HPDE6-E6E7 (cell line): ENCODE measurements around the gene MON1B.
"Not testable (repeated sequence)": the region's sequence is repeated elsewhere in the genome, so short reads cannot be mapped to it uniquely, and the experiment has no call there.

Experiments
- DNase-seq: peaks from one replicate; pipeline ENCODE4 v3.0.0; 2011; ENCODE audit warnings: missing footprints; ENCODE audit errors: extremely low spot score

Gene MON1B

DNA sequence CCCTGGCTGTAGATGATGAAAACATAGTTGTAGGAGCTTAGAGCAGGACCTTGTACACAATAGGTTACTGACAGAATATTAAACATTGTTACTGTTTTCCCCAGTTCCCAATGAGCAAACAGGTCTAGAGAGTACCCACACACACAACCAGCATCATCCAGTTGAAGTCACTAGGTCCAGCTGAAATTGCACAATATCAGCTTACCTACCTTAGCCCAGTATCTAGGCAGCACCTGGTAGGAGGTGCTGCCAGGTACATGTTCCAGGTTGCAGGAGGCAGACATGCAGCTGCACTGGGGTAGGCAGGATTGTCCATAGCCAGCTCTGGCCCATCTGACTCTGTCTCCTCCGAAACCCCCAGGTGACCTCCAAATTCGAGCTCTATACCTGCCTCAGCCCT, 6.8 kb downstream of the MON1B start:
- DNase-seq = no peak

DNA sequence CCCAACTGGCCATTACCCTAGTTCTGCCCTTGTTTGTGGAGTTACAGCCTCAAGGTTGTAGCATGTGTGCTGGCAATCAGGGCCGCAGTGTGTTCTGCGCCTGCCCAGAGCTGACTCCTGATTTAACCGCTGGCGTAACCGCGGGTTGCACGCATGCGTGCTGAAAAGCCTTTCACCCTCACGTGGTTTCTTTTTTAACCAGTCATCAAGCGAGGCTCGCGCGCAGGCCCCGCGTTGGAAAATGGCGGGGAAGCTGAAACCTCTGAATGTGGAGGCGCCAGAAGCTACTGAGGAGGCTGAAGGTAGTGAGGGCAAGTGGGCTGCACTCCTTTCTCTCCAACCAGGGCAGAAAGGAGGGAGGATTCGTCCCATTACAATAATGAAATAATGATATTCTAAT, 8.2 kb downstream of the MON1B start, which contains the start of gene SYCE1L:
Gene SYCE1L, plus strand, starts transcription at position 198 of the 400 bp plus-strand sequence. Its CDS starts 44 bp downstream, at position 242.
- DNase-seq = no peak

DNA sequence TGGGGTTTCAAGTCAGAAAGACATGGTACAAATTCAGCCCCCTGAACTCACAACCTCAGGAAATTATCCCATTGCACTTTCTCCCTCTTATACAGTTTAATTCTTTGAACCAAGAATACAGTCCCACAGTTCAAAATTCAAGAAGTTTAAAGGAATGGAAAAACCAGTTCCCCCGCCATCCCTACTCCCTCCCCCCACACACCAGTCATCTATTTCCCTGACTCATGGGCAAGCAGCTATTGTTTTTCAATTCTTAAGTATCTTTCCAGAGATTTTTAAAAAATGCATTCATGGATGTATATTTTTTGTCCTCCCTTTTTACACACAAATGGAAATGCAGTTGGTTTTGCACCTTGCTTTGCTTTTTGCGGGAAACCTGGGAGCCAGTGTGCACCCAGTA, 15.5 kb downstream of the MON1B start:
- no peak for DNase-seq

DNA sequence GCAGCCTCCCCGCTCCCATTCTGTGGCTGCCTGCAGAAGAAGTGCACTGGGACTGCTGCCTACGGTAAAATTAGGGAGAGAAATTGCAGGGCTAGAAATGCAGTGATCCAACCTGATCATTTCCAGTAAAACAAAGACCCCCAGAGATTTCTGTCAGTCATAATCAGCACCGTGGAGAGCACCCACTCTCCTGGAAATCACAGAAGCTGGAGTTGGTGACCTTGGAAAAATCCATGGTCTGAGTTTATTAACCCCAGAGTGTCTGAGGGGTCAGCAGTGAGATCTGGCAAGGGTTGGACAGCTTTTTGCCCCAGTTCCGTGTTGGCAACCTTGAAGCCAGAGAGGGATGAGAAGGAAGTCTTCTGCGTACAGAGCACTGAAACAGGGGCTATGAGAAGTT, 16.0 kb downstream of the MON1B start:
- no peak for DNase-seq

DNA sequence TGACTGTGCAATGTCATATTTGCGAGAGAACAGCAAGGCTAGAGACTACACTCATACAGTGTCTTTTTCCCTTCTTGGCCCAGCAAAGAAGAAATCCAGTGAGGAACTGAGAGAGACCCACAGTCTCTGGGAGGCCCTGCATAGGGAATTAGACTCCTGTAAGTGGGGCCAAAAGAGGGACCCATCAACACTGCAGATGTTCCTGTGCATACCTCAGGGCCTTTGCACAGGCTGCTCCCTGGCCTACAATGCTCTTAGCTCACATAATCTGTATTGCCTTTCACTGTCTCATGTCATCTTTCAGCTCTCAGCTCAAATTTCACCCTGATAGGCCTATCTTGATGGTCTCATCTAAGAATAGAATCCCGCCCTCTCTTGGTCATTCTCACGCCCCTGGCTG, 17.4 kb downstream of the MON1B start:
- no peak for DNase-seq

DNA sequence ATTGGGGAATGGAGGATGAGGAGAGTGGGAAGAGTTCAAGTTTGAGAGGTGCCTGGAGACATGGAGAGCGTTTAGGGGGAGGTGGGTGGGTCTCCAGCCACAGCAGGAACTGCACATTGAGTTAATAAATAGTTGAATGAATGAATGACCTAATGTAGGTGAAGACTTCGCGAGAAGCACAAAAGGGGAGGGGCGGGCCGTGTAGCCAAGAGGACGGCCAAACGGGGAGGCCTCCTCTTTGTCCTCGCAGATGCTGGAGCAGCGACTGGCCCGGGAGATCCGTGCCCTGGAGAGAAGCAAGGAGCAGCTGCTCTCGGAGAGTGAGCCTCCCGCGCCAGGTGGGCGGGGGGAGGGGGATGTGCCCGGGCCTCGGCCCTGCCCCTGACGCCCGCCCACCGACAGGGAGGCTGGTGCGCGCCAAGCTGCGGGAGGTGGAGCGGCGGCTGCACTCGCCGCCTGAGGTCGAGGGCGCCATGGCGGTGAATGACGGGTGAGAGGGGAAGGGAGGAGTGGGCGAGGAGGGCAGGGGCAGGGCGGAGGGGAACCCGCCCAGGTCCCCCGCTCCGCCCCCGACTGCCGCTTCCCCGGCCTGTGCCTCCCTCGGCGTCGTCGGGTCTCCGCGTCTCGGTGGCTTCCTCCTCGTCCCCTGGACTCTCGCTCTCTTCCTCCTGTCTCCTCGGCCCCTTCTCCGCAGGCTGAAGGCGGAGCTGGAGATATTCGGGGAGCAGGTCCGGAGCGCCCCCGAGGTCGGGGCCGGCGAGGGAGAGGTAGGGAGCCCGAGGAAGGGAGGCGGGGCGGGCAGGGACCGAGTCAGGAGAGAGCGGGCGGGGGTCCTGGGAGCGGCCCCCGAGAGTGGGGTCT, 21.1 kb downstream of the MON1B start:
- DNase-seq = peak; percentile 68

DNA sequence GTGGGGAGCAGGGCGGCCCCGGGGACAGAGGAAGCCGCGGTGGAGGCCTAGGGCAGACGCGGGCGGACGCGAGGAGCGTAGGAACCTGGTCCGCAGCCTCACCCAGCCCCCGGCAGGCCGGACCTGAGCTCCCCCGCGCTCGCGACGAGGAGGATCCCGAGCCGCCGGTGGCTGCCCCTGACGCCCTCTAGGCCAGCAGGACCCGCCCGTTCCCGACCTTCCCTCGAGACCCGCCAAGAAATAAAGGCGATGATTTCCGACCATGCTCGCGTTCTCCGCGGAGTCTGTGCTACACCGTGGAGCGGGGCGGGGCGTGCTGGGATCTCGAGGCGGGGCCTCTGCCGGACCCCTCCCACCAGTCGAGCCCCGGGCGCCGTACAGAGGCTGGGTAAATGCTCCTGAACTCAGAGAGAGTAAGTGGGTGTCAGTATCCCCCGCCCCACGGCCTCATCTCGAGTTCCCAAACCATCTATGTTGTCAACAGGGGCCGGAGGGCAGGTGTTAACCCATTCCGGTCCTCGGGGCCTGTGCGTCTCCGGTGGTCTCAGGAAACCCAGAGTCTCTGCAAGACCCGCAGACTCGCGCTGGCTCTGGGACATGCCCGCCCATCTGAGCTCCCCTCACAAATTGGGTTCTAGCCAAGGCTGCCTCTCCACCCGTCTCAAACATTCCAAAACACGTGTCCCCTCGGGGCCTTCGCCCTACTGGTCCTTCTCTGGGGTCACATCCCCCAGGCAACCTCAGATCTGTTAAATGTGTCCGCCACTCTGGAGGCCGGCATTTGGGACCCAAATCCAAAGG, 22.0 kb downstream of the MON1B start:
- peak; percentile 56 for DNase-seq

DNA sequence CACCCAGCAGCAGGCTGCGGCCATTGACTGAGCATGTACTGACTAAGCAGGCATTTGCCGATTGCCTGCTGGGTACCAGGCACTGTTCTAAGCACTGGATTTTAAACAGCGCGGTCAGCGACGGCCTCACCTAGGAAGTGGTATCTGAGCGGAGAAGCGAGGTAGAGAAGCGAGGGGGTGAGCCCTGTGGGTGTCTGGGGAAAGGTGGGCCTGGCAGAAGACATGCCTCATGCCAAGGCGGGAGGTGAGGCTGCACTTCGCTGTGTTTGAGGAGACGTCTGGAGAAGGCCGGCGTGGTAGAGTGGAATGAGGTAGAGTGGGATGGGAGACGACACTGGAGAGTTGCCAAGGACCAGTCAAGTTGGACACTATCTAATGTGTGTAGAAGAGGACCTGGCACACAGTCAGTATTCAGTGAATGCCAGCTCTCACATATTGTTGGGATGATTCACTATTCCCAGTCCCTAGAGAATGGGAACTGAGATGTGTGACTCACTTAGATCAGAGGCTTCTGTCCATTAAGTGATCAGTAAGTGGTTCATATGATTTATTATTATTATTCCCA, 22.6 kb downstream of the MON1B start:
- peak; percentile 70 for DNase-seq

DNA sequence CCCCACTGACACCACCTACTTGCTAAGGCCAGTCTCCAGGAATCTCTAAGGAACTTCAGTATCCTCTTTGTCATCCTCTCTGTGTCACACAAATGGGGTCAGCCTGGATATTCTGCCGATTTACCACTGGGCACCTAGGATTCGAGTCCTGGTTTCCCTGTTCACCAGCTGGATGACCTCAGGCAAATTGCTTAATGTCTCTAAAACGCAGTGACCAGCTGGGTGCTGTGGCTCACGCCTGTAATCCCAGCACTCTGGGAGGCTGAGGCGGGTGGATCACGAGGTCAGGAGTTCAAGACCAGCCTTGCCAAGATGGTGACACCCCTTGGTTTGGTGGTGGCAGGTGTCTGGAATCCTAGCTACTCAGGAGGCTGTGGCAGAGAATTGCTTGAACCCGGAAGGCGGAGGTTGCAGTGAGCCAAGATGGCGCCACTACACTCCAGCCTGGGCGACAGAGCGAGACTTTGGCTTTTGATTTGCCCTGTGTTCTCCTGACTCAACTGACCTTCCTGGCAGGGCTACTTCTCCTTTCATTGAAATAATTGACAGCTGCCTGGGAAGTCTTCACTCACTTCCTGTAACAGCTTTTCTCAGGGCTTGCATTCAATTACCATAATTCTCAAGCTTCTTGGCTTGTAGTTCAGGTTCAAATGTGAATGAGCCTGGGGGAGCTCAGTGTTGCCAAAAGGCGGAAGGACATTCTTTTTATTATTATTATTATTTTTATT, 23.6 kb downstream of the MON1B start:
- no peak for DNase-seq

DNA sequence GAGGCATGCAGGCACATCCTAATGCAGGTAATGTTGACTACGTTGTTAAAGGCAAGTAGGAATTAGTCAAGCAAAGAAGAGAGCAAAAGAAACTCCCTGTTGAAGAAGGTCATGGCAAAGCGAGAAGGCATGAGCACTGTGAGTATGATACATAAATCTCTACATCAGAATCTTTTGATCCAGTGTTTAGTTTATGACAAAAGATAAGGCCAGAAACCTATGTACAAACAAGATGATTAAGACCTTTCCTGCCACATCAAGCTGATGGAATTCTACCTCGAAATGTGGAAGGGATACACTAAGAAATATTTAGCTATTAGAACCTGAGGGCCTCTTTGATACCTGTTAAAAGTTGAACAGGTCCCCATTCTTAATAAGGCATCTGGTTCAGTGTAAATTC, 28.4 kb downstream of the MON1B start:
- DNase-seq = no peak

DNA sequence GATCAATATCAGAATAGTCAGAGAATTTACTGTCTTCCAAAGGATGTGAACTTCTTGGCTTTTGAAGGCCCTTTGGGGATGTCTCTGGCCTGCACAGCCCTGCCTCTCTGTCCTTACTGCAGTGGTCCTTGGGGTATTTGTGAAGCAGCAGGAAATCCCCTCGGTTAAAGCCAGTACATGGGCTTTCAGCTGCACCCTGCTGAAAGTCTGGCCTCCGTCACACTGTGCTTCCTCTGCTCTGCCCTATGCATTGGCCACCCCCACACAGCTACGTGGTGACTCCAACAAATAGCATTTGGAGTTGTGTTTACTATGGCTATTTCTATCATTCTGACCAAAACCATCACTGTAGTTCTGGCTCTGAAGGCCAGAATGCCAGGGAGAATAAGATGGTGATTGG, 29.4 kb downstream of the MON1B start:
- no peak for DNase-seq

DNA sequence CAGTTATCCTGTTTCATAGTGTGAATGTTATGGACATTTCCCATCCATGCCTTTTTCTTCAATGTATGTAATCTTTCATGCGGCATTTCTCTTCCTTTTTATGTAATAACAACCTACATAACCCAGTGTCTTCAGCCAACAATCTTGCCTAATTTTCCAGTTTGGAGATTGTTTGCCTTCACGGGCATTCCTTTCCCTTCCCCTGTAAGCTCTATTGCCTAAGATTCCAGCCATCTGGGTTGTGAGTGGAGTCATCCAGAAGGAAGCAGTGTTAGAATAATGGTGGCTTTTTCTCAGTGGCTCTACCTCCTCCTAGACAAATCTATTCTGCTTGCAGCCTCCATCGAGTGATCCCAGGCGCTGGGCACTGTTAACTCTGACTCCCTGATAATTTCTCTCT, 30.5 kb downstream of the MON1B start:
- no peak for DNase-seq

DNA sequence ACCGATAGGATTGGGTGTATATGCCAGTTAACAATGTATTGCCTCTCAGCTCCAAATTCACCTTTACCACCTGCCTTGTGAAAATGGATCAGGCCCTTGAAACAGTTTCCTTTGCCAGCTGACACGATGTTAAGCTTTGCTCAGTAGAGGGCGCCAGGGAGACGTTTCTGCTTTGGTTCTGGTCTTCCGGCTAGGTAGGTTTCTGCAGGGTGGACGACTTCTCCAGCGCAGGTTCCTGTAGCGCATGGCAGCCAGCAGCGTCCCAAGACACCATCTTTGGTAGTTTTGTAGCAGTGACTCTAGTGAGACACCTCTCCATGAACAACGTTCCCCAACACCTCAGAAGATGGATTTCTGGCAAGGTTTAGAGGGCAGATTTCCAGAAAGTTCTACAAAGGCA, 32.2 kb downstream of the MON1B start:
- no peak for DNase-seq

DNA sequence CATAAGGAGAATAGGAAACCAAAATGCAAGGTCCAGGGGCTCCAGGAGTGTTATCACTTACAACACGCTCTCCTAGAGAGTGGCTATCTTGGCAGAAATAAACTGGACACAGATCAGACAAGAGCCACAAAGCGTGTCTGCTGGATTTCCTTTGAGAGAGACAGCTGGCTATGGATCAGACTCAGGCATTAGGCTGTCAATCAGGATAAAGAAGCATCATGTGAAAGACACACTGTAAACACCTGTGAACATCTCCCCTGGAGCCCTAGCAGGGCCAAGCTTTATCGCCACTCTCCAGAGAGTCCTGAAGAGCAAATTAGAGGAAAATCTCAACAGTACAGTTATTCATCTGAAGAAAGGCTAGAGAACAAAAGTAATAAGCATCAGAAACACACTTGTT, 34.2 kb downstream of the MON1B start:
- no peak for DNase-seq

DNA sequence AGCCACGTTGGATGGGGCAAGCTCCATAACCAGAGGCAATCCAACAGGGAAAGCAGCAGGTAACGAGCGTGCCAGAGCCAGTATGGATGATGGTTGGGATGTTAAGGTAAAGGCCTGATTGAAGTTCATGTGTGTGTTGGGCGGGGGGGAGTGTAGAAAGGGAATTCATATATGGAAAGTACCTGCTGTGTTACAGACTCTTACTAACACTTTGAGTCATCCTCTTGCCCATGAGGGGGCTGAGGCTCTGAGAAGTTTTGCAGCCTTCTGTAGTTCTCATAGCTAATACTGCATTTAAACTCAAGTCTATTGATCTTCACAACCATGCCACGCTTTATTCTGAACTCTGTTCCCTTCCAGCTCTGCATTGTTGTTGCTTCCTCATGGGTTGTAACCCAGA, 36.8 kb downstream of the MON1B start:
- no peak for DNase-seq

DNA sequence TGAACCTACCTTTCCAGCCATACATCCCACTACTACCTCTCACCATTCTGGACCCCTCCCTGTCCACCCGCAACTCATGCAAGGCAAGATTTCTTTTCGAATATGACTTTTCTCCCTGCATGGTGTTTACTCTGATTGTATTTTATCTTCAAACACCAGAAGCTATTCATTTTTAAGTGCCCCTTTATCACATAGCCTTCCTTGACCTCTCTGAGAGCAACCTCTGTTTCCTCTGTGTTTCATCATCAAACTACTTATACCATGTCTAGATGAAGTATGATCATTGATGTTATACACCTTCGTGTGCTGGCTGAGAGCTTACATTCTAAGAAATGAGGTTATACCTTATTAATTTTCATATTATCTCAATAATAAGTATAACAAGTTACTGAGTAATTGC, 40.1 kb downstream of the MON1B start:
- DNase-seq = no peak

DNA sequence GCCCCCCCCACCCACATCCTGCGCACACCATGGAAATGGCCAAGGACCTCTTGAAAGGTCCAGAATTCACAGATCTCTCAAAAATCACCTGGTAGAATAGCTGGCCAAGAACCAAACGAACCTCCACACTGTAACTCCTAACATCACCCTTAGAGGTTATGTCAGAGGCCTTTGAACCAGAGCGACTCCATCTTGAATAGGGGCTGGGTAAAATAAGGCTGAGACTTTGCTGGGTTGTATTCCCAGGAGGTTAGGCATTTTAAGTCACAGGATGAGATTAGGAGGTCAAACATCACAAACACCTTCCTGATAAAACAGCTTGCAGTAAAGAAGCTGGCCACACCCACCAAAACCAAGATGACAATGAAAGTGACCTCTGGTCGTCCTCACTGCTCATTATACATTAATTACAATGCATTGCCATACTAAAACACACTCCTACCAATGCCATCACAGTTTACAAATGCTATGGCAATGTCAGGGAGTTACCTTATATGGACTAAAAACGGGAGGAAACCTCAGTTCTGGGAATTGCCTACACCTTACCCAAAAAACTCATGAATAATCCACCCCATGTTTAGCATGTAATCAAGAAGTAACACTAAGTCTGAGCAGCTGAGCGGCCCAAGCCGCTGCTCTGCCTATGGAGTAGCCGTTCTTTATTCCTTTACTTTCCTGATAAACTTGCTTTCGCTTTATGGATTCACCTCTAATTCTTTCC, 43.0 kb downstream of the MON1B start:
- no peak for DNase-seq

DNA sequence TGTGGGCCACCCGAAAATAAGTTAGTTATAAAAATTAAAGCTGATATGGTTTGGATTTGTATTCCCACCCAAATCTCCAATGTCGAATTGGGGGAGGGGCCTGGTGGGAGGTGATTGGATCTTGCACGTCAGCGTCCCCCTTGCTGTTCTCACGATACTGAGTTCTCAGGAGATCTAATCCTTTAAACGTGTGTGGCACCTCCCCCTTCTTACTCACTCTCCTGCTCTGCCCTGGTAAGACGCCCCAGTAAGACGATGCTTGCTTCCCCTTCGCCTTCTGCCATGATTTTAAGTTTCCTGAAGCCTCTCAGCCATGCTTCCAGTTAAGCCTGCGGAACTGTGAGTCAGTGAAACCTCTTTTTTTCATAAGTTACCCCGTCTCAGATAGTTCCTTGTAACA, 43.6 kb downstream of the MON1B start:
- no peak for DNase-seq

DNA sequence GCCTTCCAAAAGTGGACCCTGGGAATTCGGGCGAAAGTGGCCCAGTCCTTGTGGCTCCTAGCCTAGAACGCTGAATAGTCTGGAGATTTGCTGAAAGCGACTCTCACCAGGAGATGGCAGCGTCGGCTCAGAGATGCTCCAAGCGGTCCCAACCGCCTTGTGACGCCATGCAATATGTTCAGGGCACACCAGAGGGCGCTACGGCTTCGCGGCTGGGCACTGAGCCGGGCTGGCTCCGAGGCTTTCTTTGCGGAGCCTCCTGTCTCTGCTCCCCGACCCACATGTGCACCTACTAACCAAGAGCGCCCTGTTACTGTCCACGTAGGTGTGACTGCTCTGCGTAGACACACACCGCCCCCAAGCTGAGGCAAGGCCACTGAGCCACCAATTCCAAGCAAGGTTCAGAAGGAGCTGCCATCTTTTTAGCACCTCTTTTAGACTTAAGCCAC, 45.1 kb downstream of the MON1B start:
- DNase-seq = peak; percentile 80

DNA sequence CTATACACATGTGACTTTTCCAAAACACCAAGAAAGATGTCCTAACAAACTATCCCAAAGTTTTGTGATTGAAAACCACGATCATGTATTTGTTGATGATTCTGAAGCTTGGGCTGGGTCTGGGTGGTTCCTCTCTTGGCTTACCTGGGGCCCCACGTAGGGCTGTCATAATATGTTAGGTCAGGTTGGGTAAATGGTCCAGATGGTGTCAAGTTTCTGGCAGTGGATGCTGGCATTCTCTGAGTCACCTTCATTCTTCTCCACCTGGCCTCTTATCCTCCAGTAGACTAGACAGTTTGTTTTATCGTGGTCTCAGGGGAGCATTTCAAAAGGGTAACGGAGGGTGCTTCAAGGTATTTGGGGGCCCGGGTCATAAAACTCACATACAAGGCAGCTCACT, 47.6 kb downstream of the MON1B start:
- DNase-seq = no peak

DNA sequence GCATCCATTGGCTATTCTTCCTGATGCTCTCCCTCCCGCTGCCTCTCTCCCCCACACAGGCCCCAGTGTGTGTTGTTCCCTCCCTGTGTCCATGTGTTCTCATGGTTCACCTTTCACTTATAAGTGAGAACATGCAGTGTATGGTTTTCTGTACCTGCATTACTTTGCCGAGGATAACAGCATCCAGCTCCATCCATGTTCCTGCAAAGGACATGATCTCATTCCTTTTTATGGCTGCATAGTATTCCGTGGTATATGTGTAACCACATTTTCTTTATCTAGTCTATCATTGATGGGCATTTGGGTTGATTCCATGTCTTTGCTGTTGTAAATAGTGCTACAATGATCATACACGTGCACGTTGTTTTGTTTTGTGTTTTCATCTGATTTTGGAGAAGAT, 51.5 kb downstream of the MON1B start:
- DNase-seq = not testable (repeated sequence)
